Measurements from ENCODE around the gene FSTL1. TPM values are rescaled to one million over a fixed set of nuclear protein-coding genes. Genes with fewer than 3 reads are reported as not detected.

Gene FSTL1
- total RNA-seq, 1 donor from 2014 or later = 2,574 TPM

DNA sequence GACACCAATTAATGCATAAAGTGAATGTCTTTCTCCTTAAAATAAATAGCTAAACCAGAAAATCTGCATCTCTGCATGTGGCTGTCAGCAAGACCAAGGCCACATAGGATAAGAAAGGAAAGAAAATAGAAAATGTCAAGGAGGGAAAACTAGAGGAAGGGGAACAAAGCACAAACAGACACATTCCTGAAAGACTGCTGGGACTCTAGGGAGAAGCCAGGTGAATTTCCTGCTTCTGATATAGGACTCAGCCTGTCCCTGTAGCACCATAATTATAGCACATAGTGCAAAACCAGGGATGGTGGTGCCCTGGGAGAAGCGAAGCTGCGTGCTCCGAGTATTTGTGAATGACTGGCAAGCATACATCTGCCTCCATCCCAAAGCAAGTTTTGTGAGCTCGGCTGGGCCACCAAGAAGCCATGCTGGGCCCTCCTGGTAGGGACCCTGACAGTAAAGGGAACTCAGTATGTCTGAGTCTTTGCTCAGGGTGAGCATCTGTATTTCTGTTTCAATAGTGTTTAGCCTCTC is 14.2 kb downstream of the FSTL1 start:
- no peak overlapping the region for H3K4me3 Mint-ChIP-seq (ENCODE audit: unreplicated experiment)
- no peaks in the 10 kb centered on the region for H3K27me3 Mint-ChIP-seq (ENCODE audit: unreplicated experiment)
- DNase-seq (ENCODE audit: extremely low spot score, unreplicated experiment) = no peak
- peaks cover 47% of the 10 kb centered on the region for H3K36me3 Mint-ChIP-seq (ENCODE audit: unreplicated experiment)
- TF ChIP-seq, protein P1, sequence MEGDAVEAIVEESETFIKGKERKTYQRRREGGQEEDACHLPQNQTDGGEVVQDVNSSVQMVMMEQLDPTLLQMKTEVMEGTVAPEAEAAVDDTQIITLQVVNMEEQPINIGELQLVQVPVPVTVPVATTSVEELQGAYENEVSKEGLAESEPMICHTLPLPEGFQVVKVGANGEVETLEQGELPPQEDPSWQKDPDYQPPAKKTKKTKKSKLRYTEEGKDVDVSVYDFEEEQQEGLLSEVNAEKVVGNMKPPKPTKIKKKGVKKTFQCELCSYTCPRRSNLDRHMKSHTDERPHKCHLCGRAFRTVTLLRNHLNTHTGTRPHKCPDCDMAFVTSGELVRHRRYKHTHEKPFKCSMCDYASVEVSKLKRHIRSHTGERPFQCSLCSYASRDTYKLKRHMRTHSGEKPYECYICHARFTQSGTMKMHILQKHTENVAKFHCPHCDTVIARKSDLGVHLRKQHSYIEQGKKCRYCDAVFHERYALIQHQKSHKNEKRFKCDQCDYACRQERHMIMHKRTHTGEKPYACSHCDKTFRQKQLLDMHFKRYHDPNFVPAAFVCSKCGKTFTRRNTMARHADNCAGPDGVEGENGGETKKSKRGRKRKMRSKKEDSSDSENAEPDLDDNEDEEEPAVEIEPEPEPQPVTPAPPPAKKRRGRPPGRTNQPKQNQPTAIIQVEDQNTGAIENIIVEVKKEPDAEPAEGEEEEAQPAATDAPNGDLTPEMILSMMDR (IDR thresholded peaks at IDR 0.05) = no peak
- H3K9me3 Mint-ChIP-seq (ENCODE audit: unreplicated experiment) = no peaks in the 10 kb centered on the region
- H3K27ac Mint-ChIP-seq (ENCODE audit: unreplicated experiment) = peak overlapping the region; percentile 96
- peaks cover 99% of the 10 kb centered on the region for H3K4me1 Mint-ChIP-seq (ENCODE audit: unreplicated experiment)

- Mint-ChIP-seq H3K4me1 (ENCODE audit: unreplicated experiment) (peaks cover 97% of the 10 kb centered on the region), H3K27me3 (ENCODE audit: unreplicated experiment) (no peaks in the 10 kb centered on the region), H3K9me3 (ENCODE audit: unreplicated experiment) (no peaks in the 10 kb centered on the region), H3K4me3 (ENCODE audit: unreplicated experiment) (peak overlapping the region; percentile 23), H3K27ac (ENCODE audit: unreplicated experiment) (peak overlapping the region; percentile 96), H3K36me3 (ENCODE audit: unreplicated experiment) (peaks cover 40% of the 10 kb centered on the region)
- TF ChIP-seq, protein P1 (IDR thresholded peaks at IDR 0.05) = no peak
- DNase-seq (ENCODE audit: extremely low spot score, unreplicated experiment) = no peak
These were observed 15.2 kb downstream of the FSTL1 start for GRCh38 chr3:120435621-120436020.

DNA sequence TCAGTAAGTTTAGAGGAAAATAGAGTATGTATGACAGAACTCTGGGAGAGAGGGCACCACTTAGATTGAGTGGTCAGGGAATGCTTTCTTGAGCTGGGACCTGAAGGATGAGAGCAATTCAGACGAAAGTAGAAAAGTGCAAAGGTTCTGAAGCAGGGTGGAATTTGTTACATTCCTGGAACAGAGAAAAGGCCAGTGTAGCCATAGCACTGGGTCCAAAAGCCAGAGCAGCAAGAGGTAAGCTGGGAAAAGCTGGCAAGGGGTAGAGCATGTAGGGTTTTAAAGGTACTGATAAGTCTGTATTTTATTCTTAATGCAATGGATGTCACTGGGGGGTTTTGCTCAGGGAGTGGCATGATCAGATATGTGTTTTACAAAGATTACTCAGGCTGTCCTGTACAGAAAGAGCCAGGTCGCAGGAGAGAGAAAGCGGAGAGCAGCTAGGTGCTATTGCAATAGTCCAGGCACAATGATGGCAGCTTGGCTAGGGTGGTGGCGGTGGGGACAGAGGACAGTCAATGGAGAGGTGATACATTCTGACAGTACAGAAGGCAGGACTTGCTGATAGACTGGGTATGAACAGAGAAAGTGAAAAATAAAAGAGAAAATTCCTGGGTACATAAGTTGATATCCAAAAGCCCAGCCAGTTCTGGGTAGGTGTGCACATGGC is 17.0 kb downstream of the FSTL1 start:
- peaks cover 97% of the 10 kb centered on the region for H3K4me1 Mint-ChIP-seq (ENCODE audit: unreplicated experiment)
- H3K27ac Mint-ChIP-seq (ENCODE audit: unreplicated experiment) = peak overlapping the region; percentile 96
- H3K4me3 Mint-ChIP-seq (ENCODE audit: unreplicated experiment) = peak overlapping the region; percentile 6
- TF ChIP-seq, protein P1 (IDR thresholded peaks at IDR 0.05) = no peak
- no peak for DNase-seq (ENCODE audit: extremely low spot score, unreplicated experiment)
- peaks cover 46% of the 10 kb centered on the region for H3K36me3 Mint-ChIP-seq (ENCODE audit: unreplicated experiment)
- no peaks in the 10 kb centered on the region for H3K27me3 Mint-ChIP-seq (ENCODE audit: unreplicated experiment)
- no peaks in the 10 kb centered on the region for H3K9me3 Mint-ChIP-seq (ENCODE audit: unreplicated experiment)

DNA sequence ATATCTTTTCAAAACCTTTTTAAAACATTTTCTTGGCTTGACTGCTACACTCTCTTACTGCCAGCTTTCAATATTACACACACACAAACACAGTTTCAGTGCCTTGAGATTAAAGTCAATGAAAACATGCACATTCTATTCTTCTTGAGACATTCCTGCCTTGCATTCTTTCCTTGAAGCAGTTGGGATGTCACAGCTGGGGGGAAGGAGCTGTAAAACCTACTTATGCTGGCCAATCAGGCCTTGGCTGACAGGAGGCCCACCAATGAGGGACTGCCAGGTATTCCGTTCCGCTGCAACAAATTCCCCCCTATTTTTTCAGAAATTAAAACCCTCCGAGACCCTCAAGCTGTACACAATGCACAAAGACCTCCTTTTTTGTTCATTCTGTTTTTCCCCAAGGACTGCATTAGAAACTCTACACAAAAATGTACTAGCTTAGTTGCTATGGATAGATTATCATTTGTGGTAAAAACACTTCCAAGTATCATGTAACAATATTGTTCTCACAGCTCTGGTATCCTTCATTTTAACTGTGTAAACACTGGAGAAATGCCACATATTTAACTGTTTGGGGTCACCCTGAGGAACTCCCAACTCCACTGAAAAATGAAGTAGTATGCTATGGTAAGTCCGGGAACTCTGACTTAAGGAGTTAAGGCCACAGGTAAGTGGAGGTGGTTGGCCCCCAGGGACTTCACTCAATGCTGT is 18.5 kb downstream of the FSTL1 start:
- H3K27ac Mint-ChIP-seq (ENCODE audit: unreplicated experiment) = peak overlapping the region; percentile 96
- no peaks in the 10 kb centered on the region for H3K27me3 Mint-ChIP-seq (ENCODE audit: unreplicated experiment)
- peaks cover 97% of the 10 kb centered on the region for H3K4me1 Mint-ChIP-seq (ENCODE audit: unreplicated experiment)
- DNase-seq (ENCODE audit: extremely low spot score, unreplicated experiment) = peak; percentile 86
- no peaks in the 10 kb centered on the region for H3K9me3 Mint-ChIP-seq (ENCODE audit: unreplicated experiment)
- TF ChIP-seq, protein P1 (IDR thresholded peaks at IDR 0.05) = no peak
- H3K36me3 Mint-ChIP-seq (ENCODE audit: unreplicated experiment) = peaks cover 47% of the 10 kb centered on the region
- H3K4me3 Mint-ChIP-seq (ENCODE audit: unreplicated experiment) = peak overlapping the region; percentile 55

GRCh38 chr3:120429921-120430361 is 20.9 kb downstream of the FSTL1 start:
- Mint-ChIP-seq H3K9me3 (ENCODE audit: unreplicated experiment) (no peaks in the 10 kb centered on the region), H3K27me3 (ENCODE audit: unreplicated experiment) (no peaks in the 10 kb centered on the region), H3K4me3 (ENCODE audit: unreplicated experiment) (no peak overlapping the region), H3K27ac (ENCODE audit: unreplicated experiment) (peak overlapping the region; percentile 96), H3K4me1 (ENCODE audit: unreplicated experiment) (peaks cover 97% of the 10 kb centered on the region), H3K36me3 (ENCODE audit: unreplicated experiment) (peaks cover 44% of the 10 kb centered on the region)
- TF ChIP-seq, protein P1 (IDR thresholded peaks at IDR 0.05) = no peak
- no peak for DNase-seq (ENCODE audit: extremely low spot score, unreplicated experiment)
